Activated naive CD4-positive, alpha-beta T cell treated with anti-CD3 and anti-CD28 coated beads for 36 hours (primary cell): ENCODE data around the gene SERPINF2. TPM values are rescaled to one million over a fixed set of nuclear protein-coding genes. Genes with fewer than 3 reads are reported as not detected.

Source experiments
- CTCF ChIA-PET: fragments of 350-600 bp; sonication (Branson Sonifier 250); formaldehyde crosslinking; loops from one replicate; lab custom pipeline; 2021; ENCODE audit warnings: antibody characterized with exemption; lab: Charles Lee
- DNase-seq: peaks from one replicate; pipeline ENCODE4 v3.0.0-alpha.2; 2020
- H3K27ac Mint-ChIP-seq: one replicate; pipeline ENCODE4 v1.8.0; 2021; ENCODE audit warnings: mild to moderate bottlenecking, mixed read lengths
- H3K27me3 Mint-ChIP-seq: one replicate; pipeline ENCODE4 v1.8.0; 2021; ENCODE audit warnings: low read depth, mixed read lengths
- H3K36me3 Mint-ChIP-seq: one replicate; pipeline ENCODE4 v1.8.0; 2021; ENCODE audit warnings: low read depth, mixed read lengths
- H3K4me1 Mint-ChIP-seq: one replicate; pipeline ENCODE4 v1.8.0; 2021; ENCODE audit warnings: low read depth, mixed read lengths
- H3K4me3 Mint-ChIP-seq: one replicate; pipeline ENCODE4 v1.8.0; 2021; ENCODE audit warnings: mild to moderate bottlenecking, moderate library complexity, mixed read lengths
- H3K9me3 Mint-ChIP-seq: one replicate; pipeline ENCODE4 v1.8.0; 2021; ENCODE audit warnings: mixed read lengths
- intact Hi-C: fragments of 100-400 bp; cut with micrococcal nuclease; formaldehyde crosslinking; loops from one replicate; pipeline ENCODE4 v1.15.1; 2023
- total RNA-seq, 2 experiments: library from RNA; stranded (reverse); gene quantifications; one replicate each; pipeline ENCODE4 v1.2.3, GENCODE V29; 2021

Gene SERPINF2
- total RNA-seq, 2 experiments from 2014 or later: not detected

DNA sequence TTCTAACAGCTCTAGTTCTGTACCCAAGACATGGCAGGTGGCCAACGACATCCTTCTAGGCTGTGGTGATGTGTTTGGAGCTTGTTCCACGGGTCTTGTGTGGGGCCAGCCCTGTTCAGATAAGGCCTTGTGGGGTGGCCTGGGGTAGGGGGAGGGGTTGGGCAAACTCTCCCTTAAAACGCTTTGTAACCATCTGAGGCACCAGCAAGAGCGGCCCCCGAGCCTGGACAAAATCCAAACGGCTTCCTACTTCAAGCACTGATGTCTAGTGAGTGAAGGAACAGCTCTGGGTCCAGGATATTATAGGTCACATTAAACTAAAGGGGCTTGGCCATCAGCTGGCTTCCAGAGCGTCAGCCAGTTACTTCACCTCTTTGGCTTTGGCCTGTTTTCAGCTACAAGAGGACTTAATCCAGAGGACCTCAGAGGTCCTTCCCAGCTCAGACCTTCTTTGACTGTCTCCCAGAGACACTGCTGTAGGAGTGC lies 31.1 kb downstream of the SERPINF2 start:
- Mint-ChIP-seq H3K36me3 (peaks cover 5% of the 10 kb centered on the region), H3K4me1 (peaks cover 7% of the 10 kb centered on the region), H3K27ac (no peak overlapping the region), H3K4me3 (no peak overlapping the region), H3K9me3 (no peaks in the 10 kb centered on the region), H3K27me3 (no peaks in the 10 kb centered on the region)
- CTCF ChIA-PET: interaction anchor here (0.8 to 1.0 kb wide), 2 partner anchors 53 to 580 kb away, joined by 4 read pairs; no protein-coding TSS in a partner anchor
- intact Hi-C loops: no loop called here
- DNase-seq: no peak

DNA sequence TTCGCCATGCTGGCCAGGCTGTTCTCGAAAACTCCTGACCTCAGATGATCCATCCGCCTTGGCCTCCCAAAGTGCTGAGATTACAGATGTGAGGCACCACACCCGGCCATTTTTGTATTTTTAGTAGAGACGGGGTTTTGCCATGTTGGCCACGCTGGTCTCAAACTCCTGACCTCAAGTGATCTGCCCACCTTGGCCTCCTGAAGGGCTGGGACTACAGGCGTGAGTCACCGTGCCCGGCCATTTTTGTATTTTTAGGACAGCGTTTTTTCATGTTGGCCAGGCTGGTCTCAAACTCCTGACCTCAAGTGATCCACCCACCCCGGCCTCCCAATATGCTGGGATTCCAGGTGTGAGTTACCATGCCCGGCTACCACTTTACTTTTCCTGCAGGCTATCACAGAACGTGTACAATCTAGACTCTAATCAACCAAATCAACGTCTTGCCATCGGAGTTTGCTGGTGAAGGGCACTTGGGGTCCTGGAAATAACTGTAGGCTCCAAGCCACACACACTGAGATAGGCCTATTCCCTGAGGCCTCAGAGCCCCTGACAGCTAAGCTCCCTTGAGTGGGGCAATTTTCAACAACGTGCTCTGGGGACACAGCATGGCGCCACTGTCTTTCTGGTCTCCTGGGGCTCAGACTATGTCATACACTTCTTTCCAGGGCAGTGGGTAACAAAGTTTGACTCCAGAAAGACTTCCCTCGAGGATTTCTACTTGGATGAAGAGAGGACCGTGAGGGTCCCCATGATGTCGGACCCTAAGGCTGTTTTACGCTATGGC lies 31.9 kb downstream of the SERPINF2 start:
- intact Hi-C loops: no loop called here
- peaks cover 5% of the 10 kb centered on the region for H3K36me3 Mint-ChIP-seq
- peaks cover 4% of the 10 kb centered on the region for H3K4me1 Mint-ChIP-seq
- no peak for DNase-seq
- no peak overlapping the region for H3K27ac Mint-ChIP-seq
- H3K9me3 Mint-ChIP-seq: no peaks in the 10 kb centered on the region
- no peak overlapping the region for H3K4me3 Mint-ChIP-seq
- CTCF ChIA-PET: no interaction called here
- H3K27me3 Mint-ChIP-seq: no peaks in the 10 kb centered on the region

- no peak for DNase-seq
- Mint-ChIP-seq H3K4me1 (peaks cover 3% of the 10 kb centered on the region), H3K27me3 (no peaks in the 10 kb centered on the region), H3K4me3 (no peak overlapping the region), H3K27ac (no peak overlapping the region), H3K9me3 (no peaks in the 10 kb centered on the region), H3K36me3 (peaks cover 5% of the 10 kb centered on the region)
- intact Hi-C loops: no loop called here
- CTCF ChIA-PET: no interaction called here
These were observed 33.7 kb downstream of the SERPINF2 start for GRCh38 chr17:1776328-1776727.

DNA sequence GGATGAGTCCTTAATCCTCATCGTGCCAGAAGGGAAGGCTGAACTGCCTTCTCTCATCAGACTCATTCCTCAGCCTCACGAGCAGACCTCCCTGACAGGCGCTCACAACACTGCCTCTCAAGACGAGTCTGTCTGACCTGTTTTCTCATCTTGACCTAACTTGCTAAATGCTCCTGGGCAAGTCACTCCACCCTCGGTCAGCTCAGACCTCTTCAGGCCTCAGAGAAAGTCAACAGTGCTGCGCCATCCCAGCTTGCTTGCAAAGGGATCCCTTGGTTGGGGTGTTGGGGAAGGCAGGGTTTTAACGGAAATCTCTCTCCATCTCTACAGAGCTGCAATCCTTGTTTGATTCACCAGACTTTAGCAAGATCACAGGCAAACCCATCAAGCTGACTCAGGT lies 34.2 kb downstream of the SERPINF2 start:
- H3K27ac Mint-ChIP-seq: peak overlapping the region; percentile 13

GRCh38 chr17:1779571-1780131 lies 37.0 kb downstream of the SERPINF2 start:
- no peaks in the 10 kb centered on the region for H3K27me3 Mint-ChIP-seq

More for the DNA sequence above, 34.2 kb downstream of the SERPINF2 start:
- Mint-ChIP-seq H3K4me3 (no peak overlapping the region), H3K36me3 (peaks cover 9% of the 10 kb centered on the region), H3K4me1 (peaks cover 3% of the 10 kb centered on the region), H3K27me3 (no peaks in the 10 kb centered on the region), H3K9me3 (no peaks in the 10 kb centered on the region)
- intact Hi-C loops: no loop called here
- CTCF ChIA-PET: no interaction called here
- DNase-seq: no peak

GRCh38 chr17:1782171-1782567 lies 39.5 kb downstream of the SERPINF2 start:
- Mint-ChIP-seq H3K9me3 (no peaks in the 10 kb centered on the region), H3K27ac (no peak overlapping the region), H3K4me3 (no peak overlapping the region), H3K4me1 (no peaks in the 10 kb centered on the region), H3K27me3 (no peaks in the 10 kb centered on the region), H3K36me3 (peaks cover 27% of the 10 kb centered on the region)
- CTCF ChIA-PET: interaction anchor here (1.3 to 2.6 kb wide), 3 partner anchors 33 to 114 kb away, joined by 3 to 13 read pairs (median 3); no protein-coding TSS in a partner anchor
- intact Hi-C loops: loop anchor here (5.0 kb wide), 1 partner anchor 60 kb away; the partner anchor contains the start of gene WDR81
- no peak for DNase-seq

More at GRCh38 chr17:1779571-1780131, 37.0 kb downstream of the SERPINF2 start:
- no peak overlapping the region for H3K4me3 Mint-ChIP-seq
- CTCF ChIA-PET: no interaction called here
- DNase-seq: no peak
- no peaks in the 10 kb centered on the region for H3K9me3 Mint-ChIP-seq
- H3K4me1 Mint-ChIP-seq: no peaks in the 10 kb centered on the region
- H3K27ac Mint-ChIP-seq: no peak overlapping the region
- intact Hi-C loops: loop anchor here (5.0 kb wide), 1 partner anchor 57 kb away; the partner anchor contains the start of gene WDR81
- H3K36me3 Mint-ChIP-seq: peaks cover 23% of the 10 kb centered on the region

DNA sequence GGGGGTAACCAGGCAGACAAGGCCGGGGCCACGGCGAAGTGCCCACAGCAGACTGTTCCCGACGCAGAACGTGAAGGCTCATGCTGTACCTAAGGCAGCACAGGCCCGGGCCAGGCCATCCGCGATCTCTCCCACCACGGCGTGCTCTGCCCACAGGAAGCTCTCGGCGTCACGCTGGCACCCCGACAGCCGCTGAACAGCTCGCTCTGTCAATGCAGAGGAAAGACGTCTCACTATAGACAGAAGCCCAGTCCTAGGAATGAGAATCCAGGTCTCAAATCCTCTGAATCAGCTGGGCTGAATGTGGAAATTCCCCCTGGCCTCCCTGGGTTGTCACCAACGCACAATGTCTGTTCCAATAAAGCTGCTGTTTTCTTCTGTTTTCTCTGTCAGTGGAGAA lies 40.6 kb downstream of the SERPINF2 start:
- Mint-ChIP-seq H3K4me1 (no peaks in the 10 kb centered on the region), H3K9me3 (no peaks in the 10 kb centered on the region), H3K4me3 (no peak overlapping the region), H3K36me3 (peaks cover 25% of the 10 kb centered on the region), H3K27ac (no peak overlapping the region), H3K27me3 (no peaks in the 10 kb centered on the region)
- intact Hi-C loops: loop anchor here (5.0 kb wide), 1 partner anchor 61 kb away; the partner anchor contains the start of gene WDR81
- DNase-seq: no peak
- CTCF ChIA-PET: interaction anchor here (0.7 to 2.6 kb wide), 3 partner anchors 62 to 115 kb away, joined by 3 to 13 read pairs (median 3); no protein-coding TSS in a partner anchor

GRCh38 chr17:1783834-1784611 lies 41.4 kb downstream of the SERPINF2 start:
- no peaks in the 10 kb centered on the region for H3K27me3 Mint-ChIP-seq
- H3K36me3 Mint-ChIP-seq: peaks cover 25% of the 10 kb centered on the region
- intact Hi-C loops: loop anchor here (1.0 to 5.0 kb wide), 2 partner anchors 62 to 115 kb away; partner anchors contain the start of gene WDR81
- no peak overlapping the region for H3K4me3 Mint-ChIP-seq
- DNase-seq: no peak
- H3K27ac Mint-ChIP-seq: peak overlapping the region; percentile 58
- no peaks in the 10 kb centered on the region for H3K4me1 Mint-ChIP-seq
- no peaks in the 10 kb centered on the region for H3K9me3 Mint-ChIP-seq
- CTCF ChIA-PET: interaction anchor here (0.7 to 2.6 kb wide), 6 partner anchors 63 to 524 kb away, joined by 3 to 13 read pairs (median 3); no protein-coding TSS in a partner anchor

DNA sequence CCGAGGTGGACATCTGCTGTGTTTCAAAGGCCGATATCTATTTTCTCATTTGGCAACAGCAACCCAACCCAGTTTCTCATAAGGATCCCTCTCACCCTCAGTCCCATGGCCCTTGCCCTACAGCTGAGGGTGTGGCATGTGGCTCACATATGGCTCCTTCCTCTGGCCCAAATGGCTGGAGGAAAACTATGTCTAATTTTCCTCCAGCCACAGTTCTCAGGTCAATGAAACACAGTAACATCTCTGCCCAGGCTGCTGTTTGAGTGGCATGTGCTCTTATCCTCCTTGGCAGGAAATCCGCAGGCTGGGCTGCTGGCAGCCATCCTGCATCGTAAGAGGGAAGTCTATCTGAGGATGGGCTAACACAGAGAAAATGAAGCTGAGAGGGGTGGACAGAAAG lies 43.3 kb downstream of the SERPINF2 start:
- peaks cover 25% of the 10 kb centered on the region for H3K36me3 Mint-ChIP-seq
- DNase-seq: no peak
- no peak overlapping the region for H3K4me3 Mint-ChIP-seq
- H3K27me3 Mint-ChIP-seq: no peaks in the 10 kb centered on the region
- H3K9me3 Mint-ChIP-seq: no peaks in the 10 kb centered on the region
- CTCF ChIA-PET: no interaction called here
- H3K27ac Mint-ChIP-seq: no peak overlapping the region
- intact Hi-C loops: no loop called here
- H3K4me1 Mint-ChIP-seq: no peaks in the 10 kb centered on the region

DNA sequence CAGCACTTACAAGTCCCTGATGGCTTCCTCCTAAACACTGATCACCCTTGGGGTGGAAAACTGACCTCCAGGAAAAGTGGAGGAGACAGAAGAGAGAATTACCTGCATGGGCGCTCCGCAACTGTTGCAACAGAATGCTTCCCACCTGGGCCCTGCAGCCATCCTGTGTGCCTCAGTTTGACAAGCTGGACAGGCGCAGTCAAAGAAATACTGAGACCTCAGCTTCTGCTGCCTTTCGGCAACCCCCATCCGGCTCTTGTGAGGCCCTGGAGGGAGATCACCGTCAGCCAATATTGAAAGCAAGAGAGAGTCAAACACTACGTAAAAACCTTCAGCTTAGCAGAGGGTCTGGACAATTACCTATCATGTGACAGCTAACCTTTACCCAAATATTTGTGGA lies 44.0 kb downstream of the SERPINF2 start:
- H3K27me3 Mint-ChIP-seq: no peaks in the 10 kb centered on the region
- intact Hi-C loops: no loop called here
- no peaks in the 10 kb centered on the region for H3K9me3 Mint-ChIP-seq
- DNase-seq: no peak
- H3K4me3 Mint-ChIP-seq: no peak overlapping the region
- peaks cover 22% of the 10 kb centered on the region for H3K36me3 Mint-ChIP-seq
- no peak overlapping the region for H3K27ac Mint-ChIP-seq
- H3K4me1 Mint-ChIP-seq: no peaks in the 10 kb centered on the region
- CTCF ChIA-PET: no interaction called here

DNA sequence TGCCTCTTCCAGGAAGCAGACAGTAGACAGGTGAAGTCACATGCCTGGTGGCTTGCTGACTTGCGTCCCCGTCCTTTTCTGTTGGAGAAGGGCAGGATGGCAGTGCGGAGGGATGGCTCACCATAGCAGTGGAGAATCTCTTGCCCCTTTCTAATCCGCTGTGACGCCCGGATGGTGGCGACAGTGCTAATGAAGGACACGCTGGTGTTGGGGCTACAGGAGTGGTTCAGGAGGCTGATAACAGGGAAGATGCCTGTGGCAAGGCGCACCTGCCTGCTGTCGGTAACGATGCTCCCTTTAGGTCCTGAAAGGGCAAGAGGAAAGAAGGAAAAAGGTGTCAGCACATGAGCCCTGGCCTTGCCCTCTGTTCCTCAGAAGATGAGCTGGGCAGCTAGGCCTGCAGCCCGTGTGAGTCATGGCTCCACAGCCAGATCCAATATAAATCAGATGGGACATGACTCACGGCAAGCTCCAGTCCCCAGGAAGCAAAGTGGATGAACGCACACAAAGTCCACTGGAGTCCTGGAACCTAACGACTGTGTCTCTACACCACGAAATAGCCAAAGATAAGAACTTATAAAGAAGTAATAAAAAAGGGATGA lies 44.7 kb downstream of the SERPINF2 start:
- H3K9me3 Mint-ChIP-seq: no peaks in the 10 kb centered on the region
- DNase-seq: no peak
- no peaks in the 10 kb centered on the region for H3K27me3 Mint-ChIP-seq
- H3K4me1 Mint-ChIP-seq: no peaks in the 10 kb centered on the region
- CTCF ChIA-PET: no interaction called here
- peaks cover 20% of the 10 kb centered on the region for H3K36me3 Mint-ChIP-seq
- no peak overlapping the region for H3K4me3 Mint-ChIP-seq
- intact Hi-C loops: no loop called here
- H3K27ac Mint-ChIP-seq: no peak overlapping the region
